HG03442 (cell line): ENCODE measurements around the gene DCHS1.
A peak's percentile ranks its signal among the peaks of the same experiment; 100 is the strongest.

ENCODE experiments used
- ATAC-seq: cut with Tn5 transposase; IDR thresholded peaks from one replicate; pipeline ENCODE4 v1.9.1; 2021; ENCODE audit warnings: mild to moderate bottlenecking, moderate library complexity; ENCODE audit not compliant: unreplicated experiment

DCHS1 gene

DNA sequence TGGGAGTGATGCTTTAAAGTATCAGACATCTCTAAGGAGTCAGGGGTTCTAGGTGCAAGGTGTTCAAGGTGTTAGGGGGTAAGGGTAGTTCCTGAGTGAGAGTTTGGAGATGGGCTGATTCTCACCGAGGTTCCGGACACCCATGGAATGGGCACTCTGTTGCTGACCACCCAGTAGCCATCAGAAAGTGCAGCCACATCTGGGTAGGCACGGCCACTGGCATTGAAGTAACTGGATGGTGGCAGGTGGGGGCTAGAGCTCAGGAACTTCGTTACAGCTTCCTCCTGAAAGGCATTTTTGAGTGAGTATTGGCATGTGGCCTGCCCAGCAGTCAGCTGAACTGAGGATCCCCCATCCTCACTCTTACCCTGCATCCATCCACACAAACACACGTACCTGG lies 40.6 kb downstream of the DCHS1 start:
- ATAC-seq = no peak

DNA sequence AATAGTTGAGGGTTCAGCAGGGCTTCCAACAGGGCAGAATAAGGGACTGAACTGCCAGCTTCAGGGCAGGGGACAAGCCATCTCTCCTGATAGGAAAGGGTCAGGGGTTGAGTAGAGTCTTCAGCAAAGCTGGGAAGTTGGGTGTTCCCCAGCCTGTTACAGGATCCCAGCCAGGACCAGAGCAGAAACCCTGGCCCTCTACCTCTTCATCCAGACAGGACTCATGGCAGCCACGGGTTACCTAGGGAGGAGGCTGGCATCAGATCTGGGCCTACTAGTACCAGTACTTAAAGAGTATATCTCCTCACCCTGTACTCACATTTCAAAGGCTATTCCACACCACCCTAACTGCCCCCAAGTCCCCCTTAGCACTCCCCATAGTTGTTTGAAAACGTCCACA lies 41.2 kb downstream of the DCHS1 start:
- ATAC-seq = no peak

DNA sequence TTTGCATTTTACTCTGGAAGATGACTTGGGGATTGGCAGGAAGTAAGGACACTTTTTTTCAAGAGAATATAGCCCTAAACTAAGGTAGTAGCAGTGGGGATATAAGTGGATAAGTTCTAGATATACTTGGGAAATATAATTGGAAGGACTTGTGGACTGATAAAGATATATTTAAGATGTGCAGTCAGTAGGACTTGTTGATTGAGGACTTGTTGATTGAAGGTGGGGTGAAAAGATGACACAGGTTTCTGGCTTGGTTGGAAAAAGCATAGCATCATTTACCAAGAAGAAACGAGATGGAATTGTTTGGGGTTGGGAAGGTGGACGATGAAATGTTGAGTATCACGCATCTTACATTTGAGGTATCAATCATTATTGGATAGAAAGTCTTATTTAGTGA lies 42.1 kb downstream of the DCHS1 start:
- ATAC-seq = no peak

DNA sequence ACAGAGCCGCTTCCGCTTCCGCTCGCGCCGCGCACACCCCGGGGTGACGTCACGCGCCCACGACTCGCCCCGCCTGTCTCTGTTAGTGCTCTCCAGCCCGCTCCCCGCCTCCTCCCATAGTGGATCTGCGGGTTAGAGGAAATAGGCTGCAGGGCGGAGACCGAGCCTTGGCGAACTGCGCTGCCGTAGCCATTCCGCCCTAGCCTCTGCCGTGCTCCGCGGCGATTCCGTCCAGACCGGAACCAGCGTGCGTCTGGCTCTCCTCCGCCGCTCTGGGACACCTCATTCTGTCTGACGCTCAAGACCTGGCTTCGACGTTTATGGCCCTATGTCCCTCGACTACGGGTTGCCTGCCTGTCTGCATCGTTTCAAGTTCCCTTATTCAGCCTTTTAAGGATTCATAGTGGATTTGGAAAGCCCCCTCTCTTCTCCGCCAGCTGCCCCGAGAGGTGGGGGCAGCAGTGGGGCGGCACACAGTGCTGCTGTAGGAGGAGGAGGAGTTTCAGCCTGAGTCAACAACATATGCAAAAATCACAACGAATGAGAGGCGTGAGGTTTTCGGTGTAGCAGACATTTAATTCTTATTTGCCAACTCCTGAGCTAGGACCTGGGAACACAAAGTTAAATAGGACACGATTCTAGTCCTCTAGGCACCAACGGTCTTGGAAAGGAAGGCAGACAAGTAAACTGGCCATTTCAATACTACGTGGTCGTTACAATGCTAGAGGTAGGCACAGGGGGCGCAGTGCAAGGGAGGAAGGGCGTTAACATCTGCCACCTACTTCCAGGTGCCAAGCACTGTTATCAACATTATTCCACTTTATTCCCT lies 43.2 kb downstream of the DCHS1 start, which contains the start of gene TAF10:
TAF10 (minus strand) TSS at position 4 of the 829 bp plus-strand sequence. CDS start 27 bp downstream, outside the sequence.
- peak; percentile 87 for ATAC-seq

DNA sequence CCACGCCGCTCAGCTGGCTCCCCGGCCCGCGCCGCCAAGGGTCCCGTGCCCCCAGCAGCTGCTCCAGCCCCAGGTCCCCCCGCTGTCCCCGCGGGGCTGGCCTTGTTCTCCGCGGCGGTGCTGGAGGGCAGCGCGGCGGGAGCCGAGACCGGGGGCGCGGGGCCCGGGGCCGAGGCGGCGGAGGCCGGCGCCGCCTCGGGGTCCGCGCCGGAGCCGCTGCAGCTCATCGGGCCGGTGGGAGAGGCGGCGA lies 43.7 kb downstream of the DCHS1 start:
- ATAC-seq = peak; percentile 9

DNA sequence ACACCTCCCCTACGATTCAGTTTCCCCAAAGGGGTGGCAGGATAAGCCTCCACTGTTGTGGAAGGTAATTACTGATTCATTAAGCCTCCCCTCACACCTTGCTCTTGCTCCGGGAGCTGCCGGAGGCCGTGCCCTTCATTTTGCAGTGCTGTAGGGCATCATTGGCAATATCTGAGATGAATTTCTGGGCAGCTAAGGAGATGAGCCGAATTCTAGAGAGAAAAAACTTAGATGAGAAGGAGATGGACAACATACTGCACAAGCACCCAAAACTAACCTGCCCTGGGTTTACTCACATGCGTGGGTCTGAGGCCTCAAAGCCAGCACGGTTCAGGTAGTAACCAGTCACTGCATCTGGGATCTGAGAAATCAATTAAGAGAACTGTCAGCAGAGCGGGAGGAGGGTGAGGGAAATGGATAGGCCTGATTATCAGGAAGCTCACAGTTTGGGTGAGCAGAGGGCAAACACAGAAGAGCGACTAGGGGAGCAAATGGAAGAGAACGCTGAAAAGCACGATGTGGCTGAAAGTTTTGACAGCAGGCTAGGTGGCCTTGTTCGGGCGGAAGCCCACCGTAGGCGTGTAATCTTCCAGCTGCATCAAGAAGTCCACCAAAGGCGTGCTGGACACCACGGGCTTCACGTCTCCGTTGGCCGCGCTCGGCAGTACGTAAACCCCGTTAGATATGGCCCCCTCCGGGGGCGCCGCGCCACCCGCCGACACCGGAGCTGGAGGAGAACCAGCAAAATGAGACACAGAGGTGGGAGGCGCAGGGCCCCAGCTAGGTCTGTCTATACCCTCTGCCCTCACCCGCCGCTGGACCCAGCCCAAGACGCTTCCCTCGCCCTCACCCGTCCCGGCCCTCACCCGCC lies 44.3 kb downstream of the DCHS1 start:
- ATAC-seq = no peak

DNA sequence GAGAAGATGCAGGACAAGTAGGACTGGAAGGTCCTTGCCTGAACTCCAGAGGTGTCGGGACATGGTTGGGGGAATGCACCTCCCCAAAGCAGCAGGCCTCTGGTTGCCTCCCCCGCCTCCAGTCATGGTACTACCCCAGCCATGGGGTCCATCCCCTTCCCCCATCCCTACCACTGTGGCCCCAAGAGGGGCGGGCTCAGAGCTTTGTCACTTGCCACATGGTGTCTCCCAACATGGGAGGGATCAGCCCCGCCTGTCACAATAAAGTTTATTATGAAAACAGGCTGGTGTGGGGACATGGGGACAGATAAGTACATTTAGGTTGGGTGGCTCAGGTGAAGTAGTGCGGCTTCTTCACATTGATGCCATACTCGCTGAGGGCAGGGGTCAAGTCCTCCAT lies 45.0 kb downstream of the DCHS1 start:
- no peak for ATAC-seq

DNA sequence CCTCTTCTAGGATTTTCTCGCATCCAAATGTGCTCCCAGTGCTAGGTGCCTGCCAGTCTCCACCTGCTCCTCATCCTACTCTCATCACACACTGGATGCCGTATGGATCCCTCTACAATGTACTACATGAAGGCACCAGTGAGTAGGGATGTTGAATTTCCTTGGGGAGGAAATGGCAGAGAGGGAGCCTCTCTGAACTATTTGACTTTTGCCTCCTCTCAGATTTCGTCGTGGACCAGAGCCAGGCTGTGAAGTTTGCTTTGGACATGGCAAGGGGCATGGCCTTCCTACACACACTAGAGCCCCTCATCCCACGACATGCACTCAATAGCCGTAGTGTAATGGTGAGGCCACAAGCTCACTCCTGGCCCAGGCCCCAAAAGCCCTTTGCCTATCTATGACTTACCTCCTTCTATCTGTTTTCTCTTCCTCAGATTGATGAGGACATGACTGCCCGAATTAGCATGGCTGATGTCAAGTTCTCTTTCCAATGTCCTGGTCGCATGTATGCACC lies 46.0 kb downstream of the DCHS1 start:
- ATAC-seq = no peak

DNA sequence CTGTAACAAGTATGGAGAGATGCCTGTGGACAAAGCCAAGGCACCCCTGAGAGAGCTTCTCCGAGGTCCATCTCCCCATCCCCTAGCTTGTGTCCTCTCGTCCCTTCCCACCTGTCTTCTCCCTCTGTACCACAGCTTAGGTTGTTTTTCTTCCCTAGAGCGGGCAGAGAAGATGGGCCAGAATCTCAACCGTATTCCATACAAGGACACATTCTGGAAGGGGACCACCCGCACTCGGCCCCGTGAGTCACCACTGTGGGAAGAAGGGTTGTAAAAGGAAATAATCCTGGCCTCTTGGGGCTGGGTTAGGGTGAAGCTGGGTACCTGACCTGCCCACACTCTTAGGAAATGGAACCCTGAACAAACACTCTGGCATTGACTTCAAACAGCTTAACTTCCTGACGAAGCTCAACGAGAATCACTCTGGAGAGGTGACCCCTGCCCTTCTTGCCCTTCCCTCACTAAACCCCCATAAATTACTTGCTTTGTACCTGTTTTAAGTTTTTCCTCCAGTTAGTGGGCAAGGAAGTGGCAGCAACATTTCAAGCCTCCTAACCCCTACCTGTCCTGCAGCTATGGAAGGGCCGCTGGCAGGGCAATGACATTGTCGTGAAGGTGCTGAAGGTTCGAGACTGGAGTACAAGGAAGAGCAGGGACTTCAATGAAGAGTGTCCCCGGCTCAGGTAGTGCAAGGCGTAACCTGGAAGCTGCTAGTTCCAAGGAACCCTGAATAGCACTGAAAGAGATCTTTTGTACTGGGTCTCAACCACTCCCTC lies 46.7 kb downstream of the DCHS1 start:
- no peak for ATAC-seq

DNA sequence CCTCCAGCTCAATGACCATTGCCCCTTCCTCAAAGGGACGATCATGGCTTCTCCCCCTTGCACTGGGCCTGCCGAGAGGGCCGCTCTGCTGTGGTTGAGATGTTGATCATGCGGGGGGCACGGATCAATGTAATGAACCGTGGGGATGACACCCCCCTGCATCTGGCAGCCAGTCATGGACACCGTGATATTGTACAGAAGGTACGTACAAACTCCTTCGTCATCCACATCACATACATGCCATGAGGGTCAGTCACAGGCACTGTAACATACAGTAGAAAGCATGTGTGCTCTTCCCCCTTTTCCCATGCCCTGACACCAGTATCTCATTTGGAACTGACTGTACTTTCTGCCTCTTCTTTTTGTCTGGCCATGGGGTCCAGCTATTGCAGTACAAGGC lies 47.6 kb downstream of the DCHS1 start:
- ATAC-seq = no peak

DNA sequence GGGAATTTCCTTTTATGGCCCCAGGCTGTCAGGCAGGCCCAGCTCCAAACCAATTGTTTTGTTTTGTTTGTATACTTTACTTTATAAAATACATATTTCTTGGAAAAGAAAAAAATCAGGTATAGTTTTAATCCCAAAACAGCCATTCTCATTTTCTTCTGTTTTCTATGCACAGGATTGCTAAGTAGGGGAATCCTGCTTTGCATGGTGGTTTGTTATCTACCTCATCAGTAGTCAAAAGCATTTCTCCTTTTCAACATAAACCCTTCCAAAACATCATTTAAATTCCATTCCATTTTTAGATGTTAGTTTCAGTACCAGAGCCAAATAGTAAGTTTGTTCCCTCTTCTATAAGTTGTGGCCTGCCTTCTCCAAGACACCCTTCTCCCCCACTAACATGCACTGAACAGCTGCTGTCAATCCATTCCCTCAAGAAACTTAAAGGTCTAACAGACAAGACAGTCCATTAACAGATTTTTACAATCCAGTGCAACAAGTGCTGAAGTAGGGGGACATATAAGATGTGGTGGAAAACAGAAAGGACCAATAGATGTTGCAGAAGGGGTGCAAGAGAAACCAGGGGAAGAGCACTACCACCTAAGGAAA lies 48.3 kb downstream of the DCHS1 start:
- ATAC-seq = no peak

DNA sequence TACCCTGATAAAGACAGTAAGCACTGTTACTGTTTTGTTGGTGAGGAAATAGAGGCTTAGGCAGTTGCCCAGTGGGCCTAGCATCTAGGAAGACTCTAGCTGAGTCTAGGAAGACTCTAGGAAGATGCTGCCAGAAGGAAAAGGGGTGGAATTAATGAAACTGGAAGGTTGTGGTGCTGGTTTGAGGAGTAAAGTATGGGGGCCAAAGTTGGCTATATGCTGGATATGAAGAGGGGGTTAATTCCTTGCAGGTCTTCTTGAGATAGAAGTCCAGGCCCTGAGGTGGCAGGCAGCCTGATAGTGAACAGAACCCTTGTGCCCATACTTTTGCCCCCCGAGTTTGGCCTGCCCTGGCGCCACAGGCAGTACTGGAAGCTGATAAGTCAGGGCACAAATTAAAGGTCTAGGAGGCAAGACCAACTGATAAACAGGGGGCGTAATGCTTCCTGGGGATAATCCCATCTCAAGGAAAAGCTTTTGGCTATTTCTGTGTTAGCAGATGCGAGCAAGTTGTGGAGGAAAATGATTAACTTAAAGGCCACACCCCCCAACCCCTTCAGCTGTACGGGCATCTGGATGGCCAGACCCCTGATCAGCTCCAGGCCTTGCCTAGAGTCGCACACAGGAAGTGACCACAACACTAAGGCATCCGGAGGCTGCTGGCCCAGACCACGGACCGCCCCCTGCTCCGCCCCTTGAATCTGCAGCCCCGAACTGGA lies 49.0 kb downstream of the DCHS1 start:
- ATAC-seq = peak; percentile 40

DNA sequence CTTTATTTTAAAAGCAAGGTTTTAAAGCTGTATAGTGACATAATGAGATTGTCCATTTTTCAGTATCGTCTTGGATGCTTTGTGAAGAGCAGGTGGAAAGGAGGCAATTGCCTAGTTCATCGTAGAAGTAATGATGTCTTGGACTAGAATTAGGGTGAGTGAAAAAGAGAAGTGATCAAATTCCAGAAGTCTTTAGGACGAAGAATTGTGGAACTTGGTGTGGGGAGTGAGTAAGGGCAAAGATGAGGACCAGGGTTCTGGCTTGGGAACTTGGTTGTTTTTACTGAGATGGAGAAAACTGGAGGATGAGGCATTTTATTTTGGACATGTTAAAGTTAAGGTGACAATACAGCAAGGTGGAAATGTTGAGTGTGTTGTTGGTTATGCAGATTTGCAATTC lies 50.8 kb downstream of the DCHS1 start:
- ATAC-seq = no peak

DNA sequence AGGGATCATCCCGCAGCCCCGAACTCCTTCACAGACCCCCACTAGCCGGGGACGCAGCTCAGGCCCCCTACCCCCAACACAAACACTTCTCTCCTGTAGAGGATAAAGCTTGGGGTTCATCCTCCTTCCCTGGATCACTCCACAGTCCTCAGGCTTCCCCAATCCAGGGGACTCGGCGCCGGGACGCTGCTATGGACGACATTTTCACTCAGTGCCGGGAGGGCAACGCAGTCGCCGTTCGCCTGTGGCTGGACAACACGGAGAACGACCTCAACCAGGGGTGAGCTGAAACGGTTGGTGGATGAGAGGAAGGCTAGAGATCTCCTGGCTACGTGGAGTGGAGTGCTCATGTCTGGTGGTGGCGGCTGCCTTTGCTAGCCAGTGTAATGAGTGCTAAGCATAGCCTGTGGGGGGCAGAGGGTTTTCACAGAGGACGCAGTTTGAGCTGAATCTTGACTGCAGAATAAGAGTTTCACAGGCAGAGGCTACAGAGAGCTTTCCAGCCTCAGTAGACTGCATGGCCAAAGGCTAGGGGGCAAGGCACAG lies 51.5 kb downstream of the DCHS1 start:
- ATAC-seq = peak; percentile 31

DNA sequence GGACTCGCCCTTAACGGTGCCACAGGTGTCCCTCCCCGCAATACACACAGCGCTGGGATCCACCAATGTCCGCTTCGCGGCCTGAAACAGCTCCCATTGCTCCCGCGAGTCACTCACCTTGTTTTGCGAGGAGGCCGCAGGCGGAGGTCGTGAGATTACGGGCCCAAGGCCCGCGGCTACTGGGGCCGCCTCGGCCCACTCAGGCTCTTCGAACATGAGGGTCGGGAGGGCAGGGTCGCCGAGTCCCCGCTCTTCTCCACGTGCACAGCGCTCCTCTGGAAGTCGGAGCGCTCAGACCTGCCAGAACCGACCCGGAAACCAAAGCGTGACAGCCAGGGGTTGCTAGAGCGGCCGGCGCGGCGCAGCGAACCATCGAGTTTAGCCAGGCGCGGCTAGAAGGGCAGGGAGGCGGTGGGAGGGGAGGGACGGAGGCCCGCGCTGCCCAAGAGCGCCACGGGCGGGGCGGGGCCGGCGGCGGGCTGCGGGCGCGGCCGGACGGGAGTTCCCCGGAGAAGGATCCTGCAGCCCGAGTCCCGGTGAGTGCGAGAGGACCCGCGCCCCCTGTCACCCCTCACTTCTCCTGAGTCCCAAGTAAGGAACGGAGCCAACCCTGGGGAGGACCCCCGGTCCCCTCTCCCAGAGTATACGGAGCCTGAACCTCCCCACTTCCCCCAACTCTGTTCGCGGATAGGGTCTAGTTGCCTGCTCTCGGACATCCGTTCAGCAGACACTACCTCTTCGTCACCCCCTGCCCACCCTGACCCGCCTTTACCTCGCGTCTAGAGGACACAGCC lies 52.1 kb downstream of the DCHS1 start, which contains the start of the genes ILK and RRP8:
ILK (plus strand) TSS at position 488 of the 794 bp plus-strand sequence. CDS start 498 bp downstream, outside the sequence.
RRP8 (minus strand) TSS at position 330 of the 794 bp plus-strand sequence; CDS start at position 216, 114 bp downstream.
- ATAC-seq = peak; percentile 69

DNA sequence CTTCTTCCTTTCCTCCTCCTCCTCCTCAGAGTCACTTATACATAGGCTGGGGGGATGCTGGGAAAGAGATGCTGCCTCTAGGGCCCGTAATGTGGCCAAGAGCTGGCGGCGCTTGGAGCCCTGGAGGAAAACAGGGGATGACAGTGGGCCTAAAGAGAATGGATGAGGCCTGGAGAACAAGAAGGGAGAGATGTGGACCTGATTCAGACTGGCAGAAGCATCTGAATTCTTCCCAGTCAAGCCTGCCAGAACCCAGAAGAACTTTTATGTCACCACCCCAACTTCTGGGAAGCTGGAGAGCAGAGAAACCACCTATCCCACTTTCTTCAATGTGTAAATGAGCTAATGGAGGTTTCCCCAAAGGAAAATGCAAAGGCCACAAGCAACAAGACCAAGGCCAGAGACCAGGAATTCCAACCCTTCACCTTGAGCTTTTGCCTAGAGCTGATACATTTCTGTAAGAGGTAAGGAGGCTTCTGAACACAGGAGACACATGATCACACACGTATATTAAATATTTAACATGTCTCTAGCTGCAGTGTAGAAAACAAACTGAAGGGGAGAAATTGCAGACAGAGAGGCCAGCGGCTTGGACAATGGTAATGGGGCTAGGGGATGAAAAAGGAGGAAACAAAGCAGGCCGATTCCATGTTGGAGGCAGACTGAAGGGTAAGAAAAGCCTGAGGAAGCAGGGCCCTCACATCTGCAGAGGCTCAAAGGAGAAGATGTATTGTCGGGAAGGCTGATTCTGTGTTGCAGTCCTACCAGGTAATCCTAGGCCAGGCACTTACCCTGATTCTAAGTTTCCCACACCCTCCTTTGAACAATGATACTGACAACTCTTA lies 53.3 kb downstream of the DCHS1 start:
- ATAC-seq = no peak

DNA sequence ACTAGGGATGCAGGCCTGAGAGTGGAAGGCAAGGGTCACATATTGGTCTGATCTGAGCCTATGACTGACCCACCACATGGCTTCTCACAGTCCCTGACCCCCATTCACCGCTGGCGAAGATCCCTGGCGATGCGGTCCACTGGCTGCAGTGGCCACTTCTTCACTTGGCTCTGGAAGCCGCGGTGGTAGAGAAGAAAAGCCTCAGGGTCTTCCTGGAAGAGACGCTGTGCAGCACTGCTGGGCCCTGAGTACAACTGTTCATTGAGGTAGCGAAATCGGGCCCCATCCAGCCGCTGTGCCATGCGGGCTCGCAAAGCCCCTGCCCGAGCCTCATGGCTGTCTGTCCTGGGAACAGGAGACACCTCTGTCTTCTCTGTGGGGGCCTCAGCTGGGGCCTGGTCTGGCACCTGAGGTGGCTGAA lies 54.6 kb downstream of the DCHS1 start:
- no peak for ATAC-seq

DNA sequence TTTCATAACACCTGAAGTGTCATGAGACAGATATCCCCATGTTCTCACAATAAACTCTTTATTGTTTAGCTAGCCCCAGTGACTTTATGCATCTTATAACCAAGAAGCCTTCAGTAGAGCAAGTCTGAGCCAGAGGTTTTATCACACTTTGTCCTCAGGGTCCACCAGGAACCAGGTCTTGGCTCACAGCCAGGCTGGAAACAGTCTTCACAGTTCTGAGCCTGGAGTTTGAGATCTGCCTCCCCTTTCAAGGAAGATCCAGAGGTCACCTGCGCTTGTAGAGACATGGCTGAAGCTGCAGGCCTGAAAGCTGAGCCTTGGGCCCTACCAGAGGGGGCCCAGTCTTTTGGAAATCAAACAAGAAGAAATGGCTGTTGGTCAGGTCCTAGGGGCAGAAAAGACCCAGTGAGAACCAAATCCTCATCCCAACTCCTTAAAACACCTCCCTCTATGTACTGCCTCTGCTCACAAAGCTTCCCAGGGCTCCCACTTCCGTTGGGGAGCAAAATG lies 55.7 kb downstream of the DCHS1 start:
- no peak for ATAC-seq
